Fibroblast of lung (primary cell): ENCODE results near the gene RIT1. TPM values are rescaled to one million over a fixed set of nuclear protein-coding genes. Genes with fewer than 3 reads are reported as not detected.

Experiments
- DNase-seq, 2 donors: peaks; one replicate each; pipeline versions ENCODE4 v3.0.0 to v3.0.0-alpha.2; 2010; ENCODE audit warnings: low read depth in 2 of 2
- H2AFZ ChIP-seq: 2 replicates; pipeline ENCODE4 v1.5.1; 2012; ENCODE audit warnings: low read length, control low read depth, inconsistent platforms
- H3K27ac ChIP-seq: 2 replicates; pipeline ENCODE4 v1.5.1; 2011; ENCODE audit warnings: low read length, control low read depth; ENCODE audit not compliant: insufficient read depth
- H3K27me3 ChIP-seq: 2 replicates; pipeline ENCODE4 v1.5.1; 2011; ENCODE audit warnings: mild to moderate bottlenecking, low read length; ENCODE audit not compliant: control insufficient read depth, insufficient read depth
- H3K36me3 ChIP-seq: 2 replicates; pipeline ENCODE4 v1.5.1; 2011; ENCODE audit warnings: low read length; ENCODE audit not compliant: control insufficient read depth, insufficient read depth
- H3K4me1 ChIP-seq: 2 replicates; pipeline ENCODE4 v1.5.1; 2011; ENCODE audit warnings: low read length; ENCODE audit not compliant: control insufficient read depth, insufficient read depth; ENCODE audit errors: extremely low read depth
- H3K4me2 ChIP-seq: 2 replicates; pipeline ENCODE4 v1.5.1; 2011; ENCODE audit warnings: low read length, control low read depth; ENCODE audit not compliant: insufficient read depth; ENCODE audit errors: extremely low read depth
- H3K4me3 ChIP-seq, 4 experiments: fragments of 200-600 bp in 1 of 4; sonication (generic) in 1 of 4; replicated peaks in 1 of 4; 2 replicates each; pipeline ENCODE4 v1.5.1; 2011 to 2016; ENCODE audit warnings: low read length in 4 of 4, low read depth in 3 of 4, mild to moderate bottlenecking in 3 of 4, control low read depth in 2 of 4, inconsistent platforms in 1 of 4, mixed read lengths in 1 of 4; ENCODE audit not compliant: insufficient read depth in 1 of 4; ENCODE audit errors: control extremely low read depth in 1 of 4
- H3K79me2 ChIP-seq: 2 replicates; pipeline ENCODE4 v1.5.1; 2012; ENCODE audit warnings: mild to moderate bottlenecking, low read length, inconsistent platforms; ENCODE audit not compliant: control insufficient read depth, insufficient read depth
- H3K9ac ChIP-seq: 2 replicates; pipeline ENCODE4 v1.5.1; 2011; ENCODE audit warnings: mild to moderate bottlenecking, low read length, control low read depth; ENCODE audit not compliant: insufficient read depth
- H3K9me3 ChIP-seq: 2 replicates; pipeline ENCODE4 v1.5.1; 2012; ENCODE audit warnings: low read depth, low read length; ENCODE audit not compliant: control insufficient read depth, insufficient read depth
- H4K20me1 ChIP-seq: 2 replicates; pipeline ENCODE4 v1.5.1; 2011; ENCODE audit warnings: low read length; ENCODE audit not compliant: control insufficient read depth, insufficient read depth; ENCODE audit errors: extremely low read depth
- EZH2 ChIP-seq: IDR thresholded peaks from 2 replicates; pipeline ENCODE4 v1.5.1; 2012; ENCODE audit warnings: low read length, control low read depth, mild to moderate bottlenecking; ENCODE audit errors: missing control alignments
- polyA plus RNA-seq, 2 donors: library from polyadenylated mRNA; depleted of rRNA in 1 of 2; stranded (reverse) in 1 of 2; unstranded in 1 of 2; fragments of >200 nt; gene quantifications; 2 replicates each; pipeline ENCODE4 v1.2.1, GENCODE V29; 2011 to 2012; ENCODE audit warnings: missing spikeins in 1 of 2
- total RNA-seq: library from RNA; depleted of rRNA; stranded (reverse); fragments of >200 nt; gene quantifications from 2 replicates; pipeline ENCODE4 v1.2.1, GENCODE V29; 2014
- TF ChIP-seq, protein P1 (sequence below), 2 donors: IDR thresholded peaks in 1 of 2; conservative IDR thresholded peaks in 1 of 2; 1 replicate in 1 of 2; 2 replicates in 1 of 2; pipeline ENCODE4 v1.5.1; 2011 to 2012; ENCODE audit warnings: low read length in 2 of 2, control low read depth in 1 of 2, inconsistent platforms in 1 of 2, low read depth in 1 of 2, mild to moderate bottlenecking in 1 of 2

Gene RIT1
- total and polyA plus RNA-seq, 2 donors (not counting 1 experiment from before 2014, with no cell fraction given): 33.4 to 56.8 TPM

DNA sequence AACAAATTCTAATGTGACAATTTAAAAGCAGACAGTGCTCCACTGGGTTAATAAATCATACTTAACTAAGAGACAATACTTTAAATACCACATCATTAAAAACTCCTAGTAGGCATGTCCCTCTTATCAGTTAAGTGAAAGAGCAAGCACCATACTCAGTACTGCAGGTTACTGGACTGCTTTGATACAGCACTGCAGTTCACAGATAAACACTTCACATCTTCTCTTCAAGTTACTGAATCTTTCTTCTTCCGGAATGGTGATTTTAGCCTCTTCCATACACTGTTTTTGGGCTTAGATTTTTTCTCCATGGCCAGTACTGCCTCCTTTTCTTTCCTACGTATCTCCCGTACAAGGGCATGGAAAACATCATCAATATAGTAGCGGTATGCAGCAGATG lies 11.0 kb downstream of the RIT1 start:
- DNase-seq: no peak
- Histone ChIP-seq H3K36me3 (peaks cover 21% of the 10 kb centered on the region), H3K4me1 (no peaks in the 10 kb centered on the region), H3K9me3 (no peaks in the 10 kb centered on the region), H3K27ac (no peak overlapping the region), H2AFZ (no peak overlapping the region), H3K27me3 (no peaks in the 10 kb centered on the region), H3K4me2 (no peak overlapping the region), H4K20me1 (no peaks in the 10 kb centered on the region), H3K9ac (no peak overlapping the region), H3K79me2 (peaks cover 3% of the 10 kb centered on the region), H3K4me3 (no peak overlapping the region)
- TF ChIP-seq EZH2: no peak
- TF ChIP-seq, protein P1, sequence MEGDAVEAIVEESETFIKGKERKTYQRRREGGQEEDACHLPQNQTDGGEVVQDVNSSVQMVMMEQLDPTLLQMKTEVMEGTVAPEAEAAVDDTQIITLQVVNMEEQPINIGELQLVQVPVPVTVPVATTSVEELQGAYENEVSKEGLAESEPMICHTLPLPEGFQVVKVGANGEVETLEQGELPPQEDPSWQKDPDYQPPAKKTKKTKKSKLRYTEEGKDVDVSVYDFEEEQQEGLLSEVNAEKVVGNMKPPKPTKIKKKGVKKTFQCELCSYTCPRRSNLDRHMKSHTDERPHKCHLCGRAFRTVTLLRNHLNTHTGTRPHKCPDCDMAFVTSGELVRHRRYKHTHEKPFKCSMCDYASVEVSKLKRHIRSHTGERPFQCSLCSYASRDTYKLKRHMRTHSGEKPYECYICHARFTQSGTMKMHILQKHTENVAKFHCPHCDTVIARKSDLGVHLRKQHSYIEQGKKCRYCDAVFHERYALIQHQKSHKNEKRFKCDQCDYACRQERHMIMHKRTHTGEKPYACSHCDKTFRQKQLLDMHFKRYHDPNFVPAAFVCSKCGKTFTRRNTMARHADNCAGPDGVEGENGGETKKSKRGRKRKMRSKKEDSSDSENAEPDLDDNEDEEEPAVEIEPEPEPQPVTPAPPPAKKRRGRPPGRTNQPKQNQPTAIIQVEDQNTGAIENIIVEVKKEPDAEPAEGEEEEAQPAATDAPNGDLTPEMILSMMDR (conservative IDR thresholded peaks at IDR 0.05 in 1 of 2, IDR thresholded peaks at IDR 0.05 in 1 of 2; ENCODE audit: low read depth in 1 of 2, low read length in 2 of 2): no peak

DNA sequence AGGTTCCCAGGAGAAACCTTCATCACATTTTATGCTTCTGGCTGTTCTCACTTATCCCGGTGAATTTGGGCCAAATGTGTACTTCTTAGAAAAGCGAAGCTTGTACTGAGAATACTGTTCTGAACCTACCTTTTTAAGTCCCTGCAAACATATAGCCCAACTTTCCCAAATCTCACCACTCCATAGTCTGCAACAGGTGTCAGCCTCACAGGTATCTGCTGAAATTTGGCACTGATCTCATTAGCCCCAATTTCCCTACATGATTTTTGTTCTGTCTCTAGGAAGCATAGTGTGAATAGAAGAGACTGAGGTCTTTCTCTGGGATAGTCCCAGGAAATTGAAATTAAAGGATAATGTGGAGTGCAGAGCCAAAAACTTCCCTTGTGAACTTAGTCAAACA lies 11.5 kb downstream of the RIT1 start:
- Histone ChIP-seq H3K79me2 (peaks cover 3% of the 10 kb centered on the region), H3K4me3 (no peak overlapping the region), H3K9me3 (no peaks in the 10 kb centered on the region), H3K27ac (no peak overlapping the region), H4K20me1 (no peaks in the 10 kb centered on the region), H3K4me1 (no peaks in the 10 kb centered on the region), H3K4me2 (no peak overlapping the region), H3K9ac (no peak overlapping the region), H3K36me3 (peaks cover 21% of the 10 kb centered on the region), H3K27me3 (no peaks in the 10 kb centered on the region), H2AFZ (no peak overlapping the region)
- TF ChIP-seq EZH2: no peak
- TF ChIP-seq, protein P1 (conservative IDR thresholded peaks at IDR 0.05 in 1 of 2, IDR thresholded peaks at IDR 0.05 in 1 of 2; ENCODE audit: low read depth in 1 of 2, low read length in 2 of 2): no peak
- DNase-seq: no peak

DNA sequence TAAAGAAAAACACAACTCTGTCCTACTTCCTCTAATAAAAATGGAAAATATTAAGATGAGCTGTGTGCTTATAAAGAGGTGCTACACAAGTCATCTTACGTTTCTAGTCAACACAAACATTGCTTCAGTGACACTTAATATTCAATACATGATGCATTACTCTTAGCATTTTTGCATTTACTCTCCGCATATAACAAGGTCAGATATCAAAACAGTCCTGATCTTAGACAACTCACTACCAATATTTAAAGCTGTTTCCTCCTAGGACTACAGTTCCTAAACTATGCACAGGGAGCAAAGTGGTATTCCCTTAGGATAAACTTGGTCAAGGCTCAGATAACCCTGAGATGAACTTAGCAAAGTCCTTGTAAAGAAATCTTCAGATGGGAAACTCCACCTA lies 12.3 kb downstream of the RIT1 start:
- Histone ChIP-seq H3K79me2 (no peaks in the 10 kb centered on the region), H4K20me1 (no peaks in the 10 kb centered on the region), H3K4me1 (peaks cover 1% of the 10 kb centered on the region), H3K4me2 (no peak overlapping the region), H3K27ac (no peak overlapping the region), H3K4me3 (no peak overlapping the region), H3K9ac (no peak overlapping the region), H2AFZ (no peak overlapping the region), H3K27me3 (no peaks in the 10 kb centered on the region), H3K9me3 (no peaks in the 10 kb centered on the region), H3K36me3 (peaks cover 13% of the 10 kb centered on the region)
- no peak for TF ChIP-seq EZH2
- TF ChIP-seq, protein P1 (conservative IDR thresholded peaks at IDR 0.05 in 1 of 2, IDR thresholded peaks at IDR 0.05 in 1 of 2; ENCODE audit: low read depth in 1 of 2, low read length in 2 of 2): no peak
- DNase-seq: no peak
